Brain microvascular endothelial cell (primary cell): ENCODE measurements around the gene MAD1L1.

Experiments
- DNase-seq: peaks from one replicate; pipeline ENCODE4 v3.0.0-alpha.2; 2020
- H3K27ac ChIP-seq: fragments of 250-450 bp; sonication (Bioruptor Pico); 2 replicates; pipeline ENCODE4 v1.5.1; 2020; ENCODE audit warnings: mild to moderate bottlenecking, moderate library complexity
- H3K27me3 ChIP-seq: fragments of 250-450 bp; sonication (Bioruptor Pico); replicated peaks from 2 replicates; pipeline ENCODE4 v1.5.1; 2020; ENCODE audit warnings: mild to moderate bottlenecking
- H3K36me3 ChIP-seq: fragments of 250-450 bp; sonication (Bioruptor Pico); replicated peaks from 2 replicates; pipeline ENCODE4 v1.5.1; 2020; ENCODE audit warnings: mild to moderate bottlenecking
- H3K4me3 ChIP-seq: 2 replicates; pipeline ENCODE4 v1.5.1; 2011; ENCODE audit warnings: low read depth, mild to moderate bottlenecking, control low read depth, low read length, moderate library complexity
- in situ Hi-C: cut with HindIII; loops from 2 replicates; pipeline ENCODE4 v1.10.0; 2017; ENCODE audit warnings: low sequenced_read_pairs, low pct_ligation_motif_present
- TF ChIP-seq, protein P1 (sequence below): IDR thresholded peaks from 2 replicates; pipeline ENCODE4 v1.5.1; 2011; ENCODE audit warnings: low read depth, mild to moderate bottlenecking, moderate library complexity, low read length, control low read depth, inconsistent platforms; ENCODE audit errors: missing control alignments

The MAD1L1 gene

DNA sequence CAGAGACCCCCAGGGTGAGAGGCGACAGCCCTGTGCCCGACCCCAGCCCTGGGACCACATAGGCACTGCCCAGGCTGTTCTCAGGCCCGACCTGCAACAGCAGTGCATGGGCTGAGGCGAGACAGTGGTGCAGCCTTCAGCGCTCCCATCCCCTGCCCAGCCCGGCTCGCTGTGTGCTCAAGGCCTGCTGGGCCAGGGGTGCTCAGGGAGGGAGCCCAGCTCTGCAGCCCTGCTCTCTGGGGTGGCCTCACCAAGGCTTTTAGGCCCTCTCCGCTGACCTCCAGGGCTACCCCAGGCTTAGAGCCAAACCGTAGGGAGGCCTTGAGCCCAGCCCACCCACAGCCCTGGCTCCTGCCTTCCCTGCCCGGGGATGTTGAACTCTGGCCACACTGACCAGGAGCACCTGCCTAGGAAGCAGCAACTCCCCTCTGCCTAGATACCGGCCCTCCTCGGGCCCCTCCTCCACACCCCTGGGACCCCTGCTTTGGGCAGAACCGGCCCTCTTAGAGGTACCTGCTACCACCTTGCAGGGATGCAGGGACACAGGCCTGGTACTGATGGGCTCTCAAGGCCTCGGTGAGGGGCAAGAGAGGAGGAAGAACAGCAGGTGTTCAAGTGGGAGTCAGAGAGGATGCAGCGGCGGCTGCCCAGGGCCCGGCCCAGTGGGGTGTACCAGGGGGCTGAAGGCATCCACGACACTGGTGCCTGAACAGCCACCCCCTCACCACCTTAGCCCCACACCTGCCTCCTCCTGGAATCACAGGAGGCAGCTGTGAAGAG lies 331.1 kb downstream of the MAD1L1 start:
- no peak overlapping the region for H3K27ac ChIP-seq
- no peaks in the 10 kb centered on the region for H3K27me3 ChIP-seq
- DNase-seq = no peak
- in situ Hi-C loops = no loop called here
- TF ChIP-seq, protein P1, sequence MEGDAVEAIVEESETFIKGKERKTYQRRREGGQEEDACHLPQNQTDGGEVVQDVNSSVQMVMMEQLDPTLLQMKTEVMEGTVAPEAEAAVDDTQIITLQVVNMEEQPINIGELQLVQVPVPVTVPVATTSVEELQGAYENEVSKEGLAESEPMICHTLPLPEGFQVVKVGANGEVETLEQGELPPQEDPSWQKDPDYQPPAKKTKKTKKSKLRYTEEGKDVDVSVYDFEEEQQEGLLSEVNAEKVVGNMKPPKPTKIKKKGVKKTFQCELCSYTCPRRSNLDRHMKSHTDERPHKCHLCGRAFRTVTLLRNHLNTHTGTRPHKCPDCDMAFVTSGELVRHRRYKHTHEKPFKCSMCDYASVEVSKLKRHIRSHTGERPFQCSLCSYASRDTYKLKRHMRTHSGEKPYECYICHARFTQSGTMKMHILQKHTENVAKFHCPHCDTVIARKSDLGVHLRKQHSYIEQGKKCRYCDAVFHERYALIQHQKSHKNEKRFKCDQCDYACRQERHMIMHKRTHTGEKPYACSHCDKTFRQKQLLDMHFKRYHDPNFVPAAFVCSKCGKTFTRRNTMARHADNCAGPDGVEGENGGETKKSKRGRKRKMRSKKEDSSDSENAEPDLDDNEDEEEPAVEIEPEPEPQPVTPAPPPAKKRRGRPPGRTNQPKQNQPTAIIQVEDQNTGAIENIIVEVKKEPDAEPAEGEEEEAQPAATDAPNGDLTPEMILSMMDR = no peak
- no peaks in the 10 kb centered on the region for H3K36me3 ChIP-seq
- no peak overlapping the region for H3K4me3 ChIP-seq

DNA sequence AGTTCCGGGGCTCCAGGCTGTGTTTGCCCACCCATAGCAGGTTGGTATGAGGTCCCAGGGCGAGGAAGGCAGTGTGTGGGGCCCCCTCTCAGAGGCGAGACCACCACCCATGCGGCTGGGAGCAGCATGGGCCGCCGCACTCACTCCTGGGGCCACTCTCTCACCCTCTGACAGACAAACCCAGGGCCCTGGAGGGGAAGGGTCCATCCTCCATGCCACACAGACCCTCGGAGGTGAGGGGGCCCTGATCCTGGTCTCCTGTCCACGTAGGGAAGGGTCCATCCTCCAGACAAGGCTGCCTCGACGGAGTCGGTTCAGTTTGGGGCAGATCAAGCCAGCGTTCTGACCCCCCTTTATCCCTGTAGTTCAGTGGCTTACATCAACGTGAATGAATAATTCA lies 331.9 kb downstream of the MAD1L1 start:
- Histone ChIP-seq H3K4me3 (no peak overlapping the region), H3K27ac (no peak overlapping the region), H3K27me3 (no peaks in the 10 kb centered on the region), H3K36me3 (no peaks in the 10 kb centered on the region)
- in situ Hi-C loops = no loop called here
- DNase-seq = no peak
- TF ChIP-seq, protein P1 = no peak

DNA sequence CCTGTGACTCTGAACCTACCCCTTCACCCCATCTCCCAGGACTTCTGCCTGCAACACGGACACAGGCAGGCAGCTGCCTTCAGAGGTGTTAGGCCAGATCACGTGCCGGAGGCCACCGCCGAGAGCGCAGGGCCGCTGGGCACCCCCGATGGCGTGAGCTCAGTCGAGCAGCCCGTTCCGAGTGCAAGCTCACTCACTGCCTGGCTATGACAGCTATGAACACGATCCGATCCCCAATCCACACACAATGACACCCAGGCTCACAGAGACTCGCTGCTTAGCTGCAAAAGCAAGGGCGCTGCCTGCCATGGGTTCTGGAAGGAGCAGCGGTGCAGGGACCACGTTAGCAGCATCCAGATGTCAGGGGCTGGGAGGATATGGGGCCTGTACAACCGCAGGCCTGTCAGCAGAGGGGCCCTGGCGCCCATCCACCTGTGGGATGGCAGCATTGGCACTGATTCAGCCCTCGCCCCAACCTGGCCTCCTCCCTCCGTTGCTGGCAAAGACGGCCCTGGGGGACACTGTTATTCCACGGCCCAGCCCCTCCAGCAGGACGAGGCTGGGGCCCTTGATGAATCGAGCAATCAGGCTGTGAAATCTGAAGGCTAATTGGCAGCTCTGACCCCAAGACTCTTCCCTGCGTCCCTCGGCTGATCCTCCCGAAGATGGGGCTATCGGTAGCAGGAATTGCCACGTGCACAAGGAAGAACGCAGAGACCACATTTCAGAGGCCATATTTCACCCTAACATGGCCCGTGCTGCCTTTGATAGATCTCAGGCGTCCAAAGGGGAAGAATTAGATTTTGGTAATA lies 332.6 kb downstream of the MAD1L1 start:
- DNase-seq = no peak
- in situ Hi-C loops = no loop called here
- no peaks in the 10 kb centered on the region for H3K27me3 ChIP-seq
- H3K4me3 ChIP-seq = no peak overlapping the region
- no peak overlapping the region for H3K27ac ChIP-seq
- TF ChIP-seq, protein P1 = no peak
- H3K36me3 ChIP-seq = no peaks in the 10 kb centered on the region

DNA sequence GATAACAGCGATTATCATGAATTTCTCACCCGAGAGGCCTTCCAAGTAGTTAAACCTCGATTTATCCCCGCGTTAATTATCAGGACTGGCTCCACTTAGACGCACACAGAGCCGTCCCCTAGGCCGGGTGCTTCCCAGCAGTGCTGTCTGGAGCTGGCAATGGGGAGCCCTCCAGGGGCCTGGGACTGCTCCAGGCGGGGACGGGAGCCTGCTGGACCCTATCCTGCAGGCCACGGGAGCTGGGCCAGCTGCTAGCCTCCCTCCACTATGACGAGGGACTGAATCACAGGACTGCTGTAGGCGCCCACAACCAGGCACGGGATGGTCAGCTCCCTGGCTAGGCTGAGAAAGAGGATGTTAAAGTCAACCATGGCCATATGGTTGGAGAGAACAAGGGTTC lies 333.5 kb downstream of the MAD1L1 start:
- TF ChIP-seq, protein P1 = no peak
- H3K4me3 ChIP-seq = no peak overlapping the region
- DNase-seq = peak; percentile 69
- no peaks in the 10 kb centered on the region for H3K27me3 ChIP-seq
- no peaks in the 10 kb centered on the region for H3K36me3 ChIP-seq
- in situ Hi-C loops = no loop called here
- H3K27ac ChIP-seq = no peak overlapping the region

DNA sequence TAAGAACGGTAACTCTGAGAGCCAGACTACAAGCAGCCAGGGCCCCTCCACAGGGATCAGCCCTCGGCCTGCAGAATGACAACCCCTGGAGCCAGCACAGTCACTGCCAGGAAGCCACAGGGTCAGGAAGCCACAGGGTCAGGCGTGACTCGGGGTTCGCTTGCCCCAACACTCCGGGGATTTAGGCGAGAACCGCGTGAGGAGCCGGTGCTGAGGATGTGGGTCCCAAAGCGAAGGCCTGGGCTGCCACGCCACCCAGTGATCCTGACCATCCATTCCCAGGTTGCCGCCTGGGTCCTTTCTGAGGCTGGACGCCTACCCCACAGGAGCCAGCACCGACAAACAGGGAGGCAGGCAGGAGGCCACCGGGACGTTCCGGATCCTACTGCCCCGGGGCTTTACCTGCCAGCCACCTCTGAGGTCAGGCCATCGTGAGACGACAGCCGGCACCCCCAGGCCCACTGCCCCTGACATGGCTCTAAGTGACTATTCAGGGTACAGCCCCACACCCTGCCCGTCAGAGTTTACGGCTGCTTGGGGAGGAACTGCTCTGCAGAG lies 334.0 kb downstream of the MAD1L1 start:
- no peak overlapping the region for H3K27ac ChIP-seq
- no peaks in the 10 kb centered on the region for H3K27me3 ChIP-seq
- H3K36me3 ChIP-seq = no peaks in the 10 kb centered on the region
- no peak overlapping the region for H3K4me3 ChIP-seq
- TF ChIP-seq, protein P1 = no peak
- in situ Hi-C loops = no loop called here
- DNase-seq = no peak
